Naive thymus-derived CD8-positive, alpha-beta T cell (primary cell): Measurements from ENCODE around the gene JTB. TPM values are rescaled to one million over a fixed set of nuclear protein-coding genes. Genes with fewer than 3 reads are reported as not detected.
"Not testable (repeated sequence)": the region's sequence is repeated elsewhere in the genome, so short reads cannot be mapped to it uniquely, and the experiment has no call there.

Experiments
- ATAC-seq, 2 donors: fragments of 150-1000 bp; cut with Tn5 transposase in 1 of 2; sonication (Bioruptor Pico), chemical (Tn5 transposase) in 1 of 2; 1 replicate in 1 of 2; 2 replicates in 1 of 2; pipeline ENCODE4 v1.10.0; 2021; ENCODE audit warnings: mild to moderate bottlenecking in 2 of 2, moderate library complexity in 2 of 2
- POLR2A ChIA-PET: fragments of 350-600 bp; sonication (Branson Sonifier 250); formaldehyde crosslinking; loops from one replicate; lab custom pipeline; 2021; ENCODE audit warnings: antibody characterized with exemption; lab: Charles Lee
- DNase-seq, 10 donors: peaks; one replicate each; pipeline versions ENCODE4 v3.0.0 to v3.0.0-alpha.2; 2020 to 2022
- H3K27ac Mint-ChIP-seq, 10 donors: one replicate each; pipeline ENCODE4 v1.8.0; 2020 to 2022; ENCODE audit warnings: mild to moderate bottlenecking in 10 of 10, mixed read lengths in 10 of 10, moderate library complexity in 4 of 10, inconsistent platforms in 1 of 10
- H3K27me3 Mint-ChIP-seq, 5 donors: one replicate each; pipeline ENCODE4 v1.8.0; 2021 to 2022; ENCODE audit warnings: mixed read lengths in 5 of 5
- H3K36me3 Mint-ChIP-seq, 3 donors: one replicate each; pipeline ENCODE4 v1.8.0; 2020 to 2022; ENCODE audit warnings: mixed read lengths in 3 of 3, mild to moderate bottlenecking in 2 of 3, inconsistent platforms in 1 of 3
- H3K4me1 Mint-ChIP-seq, 4 donors: one replicate each; pipeline ENCODE4 v1.8.0; 2021 to 2022; ENCODE audit warnings: mixed read lengths in 4 of 4
- H3K4me3 Mint-ChIP-seq, 10 donors: one replicate each; pipeline ENCODE4 v1.8.0; 2020 to 2022; ENCODE audit warnings: mild to moderate bottlenecking in 10 of 10, mixed read lengths in 10 of 10, moderate library complexity in 6 of 10, inconsistent platforms in 1 of 10
- H3K9me3 Mint-ChIP-seq, 9 donors: one replicate each; pipeline ENCODE4 v1.8.0; 2020 to 2022; ENCODE audit warnings: mixed read lengths in 9 of 9, mild to moderate bottlenecking in 3 of 9, inconsistent platforms in 1 of 9, moderate library complexity in 1 of 9
- polyA plus RNA-seq, 3 donors: library from polyadenylated mRNA; unstranded; fragments of 300-500 nt; fragmentation: Illumina TruSeq; gene quantifications; one replicate each; pipeline ENCODE4 v1.2.3, GENCODE V29; 2021
- total RNA-seq, 8 experiments: library from RNA in 2 of 8; stranded (reverse) in 2 of 8; gene quantifications; one replicate each; pipeline ENCODE4 v1.2.3 and lab custom pipeline; 2021 to 2026

The JTB gene
- total and polyA plus RNA-seq, 5 experiments from 2014 or later = 120 to 384 (median 302) TPM

- peaks cover 27 to 54% (median 48%) of the 10 kb centered on the region in 4 donors for H3K4me1 Mint-ChIP-seq
- POLR2A ChIA-PET = interaction anchor here (0.6 to 4.8 kb wide), 14 partner anchors 8 to 352 kb away, joined by 3 to 87 read pairs (median 26); partner anchors contain the start of genes CREB3L4, CRTC2, DENND4B and HAX1
- peak overlapping the region; percentile 99 to 100 (median 100) for H3K27ac Mint-ChIP-seq
- no peaks in the 10 kb centered on the region for H3K9me3 Mint-ChIP-seq
- peaks cover 0 to 2% (median 0%) of the 10 kb centered on the region in 5 donors for H3K27me3 Mint-ChIP-seq
- no peak for DNase-seq
- ATAC-seq = no peak
- peaks cover 14 to 57% (median 32%) of the 10 kb centered on the region in 3 donors for H3K36me3 Mint-ChIP-seq
- peak overlapping the region; percentile 90 to 100 (median 98) for H3K4me3 Mint-ChIP-seq
Measured at GRCh38 chr1:153991806-153992205, 14.3 kb upstream of the JTB start.

- Mint-ChIP-seq H3K27ac (peak overlapping the region; percentile 99 to 100 (median 100)), H3K4me1 (peaks cover 32 to 60% (median 53%) of the 10 kb centered on the region in 4 donors), H3K27me3 (peaks cover 0 to 2% (median 0%) of the 10 kb centered on the region in 5 donors), H3K36me3 (peaks cover 14 to 51% (median 32%) of the 10 kb centered on the region in 3 donors), H3K9me3 (no peaks in the 10 kb centered on the region), H3K4me3 (peak overlapping the region; percentile 90 to 100 (median 98))
- POLR2A ChIA-PET = interaction anchor here (0.6 to 4.8 kb wide), 42 partner anchors 9 to 965 kb away, joined by 3 to 87 read pairs (median 7); partner anchors contain the start of genes CREB3L4, CRTC2, DENND4B and GATAD2B
- DNase-seq (peak in 1 of 10 donors; percentile 29), ATAC-seq (peak in 1 of 2 donors; percentile 0)
Measured at GRCh38 chr1:153991151-153991630, 13.7 kb upstream of the JTB start.

- Mint-ChIP-seq H3K27ac (peak within 1 kb of the TSS; percentile 99 to 100 (median 100)), H3K9me3 (no peaks in the 10 kb centered on the region), H3K4me1 (peaks cover 35 to 63% (median 58%) of the 10 kb centered on the region in 4 donors), H3K27me3 (peaks cover 0 to 2% (median 0%) of the 10 kb centered on the region in 5 donors), H3K4me3 (peak within 1 kb of the TSS; percentile 90 to 100 (median 98)), H3K36me3 (peaks cover 13 to 47% (median 29%) of the 10 kb centered on the region in 3 donors)
- peak; percentile 82 to 86 for ATAC-seq
- DNase-seq = peak; percentile 59 to 97 (median 92)
- POLR2A ChIA-PET = interaction anchor here (0.5 to 4.8 kb wide), 60 partner anchors 9 to 1100 kb away, joined by 3 to 87 read pairs (median 6); partner anchors contain the start of genes ATP8B2, CHTOP, CREB3L4 and CRTC2
Measured at GRCh38 chr1:153990468-153991150, 13.1 kb upstream of the JTB start, which contains the start of gene RPS27. Gene RPS27, plus strand, starts transcription at chr1:153990762. Its CDS starts 35 bp downstream, at chr1:153990797.

GRCh38 chr1:153987621-153988020 is 10.1 kb upstream of the JTB start:
- DNase-seq = no peak
- H3K4me3 Mint-ChIP-seq = peak overlapping the region in 1 of 10 donors; percentile 74
- peaks cover 35 to 58% (median 49%) of the 10 kb centered on the region in 4 donors for H3K4me1 Mint-ChIP-seq
- ATAC-seq = no peak
- POLR2A ChIA-PET = interaction anchor here (0.7 to 6.1 kb wide), 10 partner anchors 10 to 353 kb away, joined by 3 to 40 read pairs (median 8); partner anchors contain the start of genes CREB3L4, DENND4B, GATAD2B and JTB
- peaks cover 0 to 4% (median 0%) of the 10 kb centered on the region in 5 donors for H3K27me3 Mint-ChIP-seq
- H3K27ac Mint-ChIP-seq = peak overlapping the region in 6 of 10 donors; percentile 84 to 94 (median 92)
- H3K36me3 Mint-ChIP-seq = peaks cover 9 to 22% (median 16%) of the 10 kb centered on the region in 3 donors
- no peaks in the 10 kb centered on the region for H3K9me3 Mint-ChIP-seq

- POLR2A ChIA-PET = interaction anchor here (0.9 to 6.1 kb wide), 17 partner anchors 9 to 351 kb away, joined by 3 to 40 read pairs (median 6); partner anchors contain the start of genes CREB3L4, CRTC2, DENND4B and GATAD2B
- Mint-ChIP-seq H3K27ac (peak within 1 kb of the TSS; percentile 81 to 94 (median 92)), H3K27me3 (peaks cover 0 to 4% (median 0%) of the 10 kb centered on the region in 5 donors), H3K9me3 (no peaks in the 10 kb centered on the region), H3K4me3 (peak within 1 kb of the TSS; percentile 72 to 90 (median 84)), H3K4me1 (peaks cover 26 to 43% (median 36%) of the 10 kb centered on the region in 4 donors), H3K36me3 (peaks cover 0 to 7% (median 2%) of the 10 kb centered on the region in 3 donors)
- peak in 2 of 10 donors; percentile 20 to 36 for DNase-seq
- peak in 1 of 2 donors; percentile 7 for ATAC-seq
Measured at GRCh38 chr1:153985941-153986761, 8.7 kb upstream of the JTB start, which contains the start of gene RAB13. Gene RAB13, minus strand, starts transcription at chr1:153986339. Its CDS starts 103 bp downstream, at chr1:153986236.

GRCh38 chr1:153985341-153985912 is 8.0 kb upstream of the JTB start:
- H3K27ac Mint-ChIP-seq = peak overlapping the region in 9 of 10 donors; percentile 1 to 90 (median 70)
- H3K36me3 Mint-ChIP-seq = no peaks in the 10 kb centered on the region
- ATAC-seq (peak in 1 of 2 donors; percentile 20), DNase-seq (peak in 2 of 10 donors; percentile 26 to 43)
- POLR2A ChIA-PET = interaction anchor here (0.9 to 6.1 kb wide), 8 partner anchors 8 to 313 kb away, joined by 3 to 40 read pairs (median 6); partner anchors contain the start of genes CRTC2, DENND4B and JTB
- peaks cover 22 to 37% (median 31%) of the 10 kb centered on the region in 4 donors for H3K4me1 Mint-ChIP-seq
- no peaks in the 10 kb centered on the region for H3K9me3 Mint-ChIP-seq
- peak overlapping the region; percentile 62 to 90 (median 74) for H3K4me3 Mint-ChIP-seq
- H3K27me3 Mint-ChIP-seq = peaks cover 0 to 1% (median 0%) of the 10 kb centered on the region in 5 donors

- ATAC-seq = no peak
- Mint-ChIP-seq H3K27ac (peak overlapping the region in 6 of 10 donors; percentile 9 to 60 (median 32)), H3K9me3 (no peaks in the 10 kb centered on the region), H3K36me3 (no peaks in the 10 kb centered on the region), H3K4me1 (peaks cover 19 to 31% (median 24%) of the 10 kb centered on the region in 4 donors), H3K27me3 (peaks cover 0 to 1% (median 0%) of the 10 kb centered on the region in 5 donors), H3K4me3 (peak overlapping the region in 3 of 10 donors; percentile 22 to 42 (median 24))
- POLR2A ChIA-PET = interaction anchor here (0.7 to 6.1 kb wide), 4 partner anchors 9 to 229 kb away, joined by 3 to 40 read pairs (median 10); partner anchors contain the start of gene DENND4B
- no peak for DNase-seq
Measured at GRCh38 chr1:153984123-153984894, 6.8 kb upstream of the JTB start.

- POLR2A ChIA-PET = interaction anchor here (0.9 to 1.2 kb wide), 2 partner anchors 9 to 35 kb away, joined by 3 read pairs; partner anchors contain the start of genes DENND4B and RPS27
- not testable (repeated sequence) for H3K27me3 Mint-ChIP-seq, ATAC-seq, H3K9me3 Mint-ChIP-seq, H3K4me3 Mint-ChIP-seq, DNase-seq, H3K27ac Mint-ChIP-seq, H3K36me3 Mint-ChIP-seq
- peaks cover 20 to 40% (median 37%) of the 10 kb centered on the region in 4 donors for H3K4me1 Mint-ChIP-seq
Measured at GRCh38 chr1:153981735-153982134, 4.3 kb upstream of the JTB start.

- not testable (repeated sequence) for ATAC-seq, H3K9me3 Mint-ChIP-seq, DNase-seq, H3K27me3 Mint-ChIP-seq
- Mint-ChIP-seq H3K36me3 (peaks cover 0 to 25% (median 0%) of the 10 kb centered on the region in 3 donors), H3K4me1 (peaks cover 11 to 42% (median 36%) of the 10 kb centered on the region in 4 donors), H3K27ac (peak overlapping the region in 3 of 10 donors; percentile 91 to 95 (median 92)), H3K4me3 (peak overlapping the region; percentile 65 to 98 (median 94))
- POLR2A ChIA-PET = interaction anchor here (0.5 to 5.6 kb wide), 5 partner anchors 12 to 252 kb away, joined by 3 to 143 read pairs (median 32); partner anchors contain the start of genes CREB3L4, GATAD2B, RPS27 and SLC39A1
Measured at GRCh38 chr1:153979091-153979490, 1.6 kb upstream of the JTB start.

GRCh38 chr1:153978274-153978909 is 918 bp upstream of the JTB start:
- no peak for DNase-seq
- H3K27ac Mint-ChIP-seq = peak overlapping the region in 9 of 10 donors; percentile 91 to 98 (median 95)
- ATAC-seq = no peak
- H3K4me1 Mint-ChIP-seq = peaks cover 11 to 42% (median 37%) of the 10 kb centered on the region in 4 donors
- H3K36me3 Mint-ChIP-seq = peaks cover 0 to 32% (median 0%) of the 10 kb centered on the region in 3 donors
- peak overlapping the region; percentile 91 to 98 (median 97) for H3K4me3 Mint-ChIP-seq
- no peaks in the 10 kb centered on the region for H3K9me3 Mint-ChIP-seq
- H3K27me3 Mint-ChIP-seq = no peaks in the 10 kb centered on the region
- POLR2A ChIA-PET = interaction anchor here (1.0 to 5.6 kb wide), 12 partner anchors 8 to 344 kb away, joined by 3 to 143 read pairs (median 19); partner anchors contain the start of genes CHTOP, CREB3L4, CRTC2 and DENND4B
